ENCODE results near the gene BRMS1. TPM values are rescaled to one million over a fixed set of nuclear protein-coding genes. Genes with fewer than 3 reads are reported as not detected.

Gene BRMS1
- total and polyA plus RNA-seq, 4 donors: 11.3 to 29.4 (median 25.4) TPM

Small RNAs within 50 kb of the gene (small RNA-seq; reads per million reads assigned to genes)
- gene RF00017 (ENCODE audit: low replicate concordance): not detected
- not detected for gene RNU1-84P (ENCODE audit: low replicate concordance)

Other genes with a start within 250 kb of the BRMS1 start
- 10 to 100 TPM; 18.3 to 38.6 TPM for gene KLC2, start 87.4 kb downstream of the BRMS1 start, total RNA-seq
- 10 to 100 TPM; 83.2 to 95.7 TPM for gene KLC2, start 87.4 kb downstream of the BRMS1 start, polyA plus RNA-seq (ENCODE audit: insufficient read length in 2 of 2)
- gene RAB1B, start 76.5 kb downstream of the BRMS1 start, total RNA-seq: 100 to 1,000 TPM in 1 of 2 donors, 10 to 100 TPM in 1; 43.3 to 112 TPM
- 100 to 1,000 TPM; 151 to 154 TPM for gene RAB1B, start 76.5 kb downstream of the BRMS1 start, polyA plus RNA-seq (ENCODE audit: insufficient read length in 2 of 2)
- gene CNIH2, start 66.9 kb downstream of the BRMS1 start, total RNA-seq: 10 to 100 TPM; 23.9 to 28.1 TPM
- gene CNIH2, start 66.9 kb downstream of the BRMS1 start, polyA plus RNA-seq (ENCODE audit: insufficient read length in 2 of 2): 100 to 1,000 TPM; 248 to 256 TPM
- 10 to 100 TPM; 43.7 to 82.1 TPM for gene YIF1A, start 56.0 kb downstream of the BRMS1 start, total RNA-seq
- 10 to 100 TPM; 77.1 to 87.7 TPM for gene YIF1A, start 56.0 kb downstream of the BRMS1 start, polyA plus RNA-seq (ENCODE audit: insufficient read length in 2 of 2)
- 10 to 100 TPM in 1 of 2 donors, 1 to 10 TPM in 1; 8.0 to 18.2 TPM for gene TMEM151A, start 53.2 kb downstream of the BRMS1 start, total RNA-seq
- 10 to 100 TPM; 50.9 to 52.0 TPM for gene TMEM151A, start 53.2 kb downstream of the BRMS1 start, polyA plus RNA-seq (ENCODE audit: insufficient read length in 2 of 2)
- gene CD248, start 28.1 kb downstream of the BRMS1 start, total RNA-seq: 10 to 100 TPM; 10.9 to 26.6 TPM
- gene CD248, start 28.1 kb downstream of the BRMS1 start, polyA plus RNA-seq (ENCODE audit: insufficient read length in 2 of 2): 10 to 100 TPM; 29.3 to 44.0 TPM
- gene RIN1, start 8.7 kb downstream of the BRMS1 start, total RNA-seq: 1 to 10 TPM in 1 of 2 donors, under 1 TPM in 1; 0.79 to 2.7 TPM
- gene RIN1, start 8.7 kb downstream of the BRMS1 start, polyA plus RNA-seq (ENCODE audit: insufficient read length in 2 of 2): 1 to 10 TPM; 1.9 to 3.2 TPM
- 100 to 1,000 TPM; 109 to 115 TPM for gene B4GAT1, start 2.5 kb upstream of the BRMS1 start, total RNA-seq
- gene B4GAT1, start 2.5 kb upstream of the BRMS1 start, polyA plus RNA-seq (ENCODE audit: insufficient read length in 2 of 2): 100 to 1,000 TPM; 170 to 171 TPM
- 1 to 10 TPM; 1.5 to 1.6 TPM for gene SLC29A2, start 26.7 kb upstream of the BRMS1 start, total RNA-seq
- 10 to 100 TPM in 1 of 2 donors, 1 to 10 TPM in 1; 9.1 to 11.0 TPM for gene SLC29A2, start 26.7 kb upstream of the BRMS1 start, polyA plus RNA-seq (ENCODE audit: insufficient read length in 2 of 2)
- gene NPAS4, start 75.9 kb upstream of the BRMS1 start, total RNA-seq: 1 to 10 TPM in 1 of 2 donors, under 1 TPM in 1; 0.11 to 1.8 TPM
- gene NPAS4, start 75.9 kb upstream of the BRMS1 start, polyA plus RNA-seq (ENCODE audit: insufficient read length in 2 of 2): under 1 TPM; 0.33 to 0.44 TPM
- 10 to 100 TPM; 15.5 to 53.4 TPM for gene MRPL11, start 93.7 kb upstream of the BRMS1 start, total RNA-seq
- gene MRPL11, start 93.7 kb upstream of the BRMS1 start, polyA plus RNA-seq (ENCODE audit: insufficient read length in 2 of 2): 10 to 100 TPM; 39.2 to 41.0 TPM
- gene PELI3, start 121.8 kb upstream of the BRMS1 start, total RNA-seq: 10 to 100 TPM; 12.6 to 14.6 TPM
- gene PELI3, start 121.8 kb upstream of the BRMS1 start, polyA plus RNA-seq (ENCODE audit: insufficient read length in 2 of 2): 10 to 100 TPM; 20.4 to 24.3 TPM
- 10 to 100 TPM; 23.3 to 25.1 TPM for gene DPP3, start 135.3 kb upstream of the BRMS1 start, total RNA-seq
- gene DPP3, start 135.3 kb upstream of the BRMS1 start, polyA plus RNA-seq (ENCODE audit: insufficient read length in 2 of 2): 10 to 100 TPM; 32.5 to 37.1 TPM
- 10 to 100 TPM; 39.8 to 61.1 TPM for gene BBS1, start 165.5 kb upstream of the BRMS1 start, total RNA-seq
- 10 to 100 TPM; 50.1 to 77.1 TPM for gene BBS1, start 165.5 kb upstream of the BRMS1 start, polyA plus RNA-seq (ENCODE audit: insufficient read length in 2 of 2)
- 1 to 10 TPM; 6.3 to 7.5 TPM for gene ZDHHC24, start 200.9 kb upstream of the BRMS1 start, total RNA-seq
- gene ZDHHC24, start 200.9 kb upstream of the BRMS1 start, polyA plus RNA-seq (ENCODE audit: insufficient read length in 2 of 2): 10 to 100 TPM in 1 of 2 donors, 1 to 10 TPM in 1; 8.6 to 13.2 TPM
- gene ACTN3, start 201.8 kb upstream of the BRMS1 start, total RNA-seq: under 1 TPM; 0.10 to 0.33 TPM
- gene ACTN3, start 201.8 kb upstream of the BRMS1 start, polyA plus RNA-seq (ENCODE audit: insufficient read length in 2 of 2): under 1 TPM; 0.38 to 0.39 TPM
- 100 to 1,000 TPM in 1 of 2 donors, 10 to 100 TPM in 1; 50.2 to 102 TPM for gene CTSF, start 223.5 kb upstream of the BRMS1 start, total RNA-seq
- 10 to 100 TPM; 79.4 to 80.3 TPM for gene CTSF, start 223.5 kb upstream of the BRMS1 start, polyA plus RNA-seq (ENCODE audit: insufficient read length in 2 of 2)
- gene CCDC87, start 248.0 kb upstream of the BRMS1 start, total RNA-seq: under 1 TPM; 0.59 to 0.77 TPM
- under 1 TPM; 0.21 to 0.32 TPM for gene CCDC87, start 248.0 kb upstream of the BRMS1 start, polyA plus RNA-seq (ENCODE audit: insufficient read length in 2 of 2)
- gene CCS, start 248.1 kb upstream of the BRMS1 start, total RNA-seq: 10 to 100 TPM; 17.0 to 76.3 TPM
- 10 to 100 TPM; 47.0 to 81.4 TPM for gene CCS, start 248.1 kb upstream of the BRMS1 start, polyA plus RNA-seq (ENCODE audit: insufficient read length in 2 of 2)

All from spinal cord (tissue), 4 donors.